ENCODE measurements around the gene MORC4.

The MORC4 gene

DNA sequence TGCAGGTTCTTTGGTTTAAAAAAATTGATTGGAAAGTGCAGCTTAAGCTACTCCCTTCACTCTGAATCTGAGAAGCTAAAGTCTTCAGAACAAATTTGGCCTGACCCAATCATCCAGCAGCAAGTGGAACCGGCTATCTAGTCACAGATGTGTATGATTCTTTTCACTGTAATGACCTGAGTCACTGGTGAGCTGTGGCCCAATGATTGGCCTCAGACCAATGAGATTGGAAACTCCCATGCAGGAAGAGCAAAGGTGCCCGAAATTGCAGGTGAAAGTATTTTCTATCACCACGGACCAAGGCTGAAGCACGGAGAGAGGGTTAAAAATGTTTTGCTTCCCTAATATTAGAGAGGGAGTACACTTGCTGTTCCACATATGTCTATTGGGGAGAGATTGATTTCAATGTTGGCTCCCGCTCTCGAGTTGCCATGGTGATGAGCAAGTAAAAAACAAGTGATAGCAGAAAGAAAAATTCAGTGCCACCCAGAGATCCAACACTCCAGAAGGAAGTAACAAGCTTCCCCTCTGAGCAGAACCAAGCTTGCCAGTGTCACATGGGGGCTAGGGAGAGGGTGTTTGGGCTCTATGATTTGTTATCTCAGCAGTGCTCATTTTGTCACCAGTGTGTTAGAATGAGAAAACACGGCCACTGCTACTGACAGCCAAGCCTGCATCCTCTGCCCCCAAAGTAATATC, 108.1 kb downstream of the MORC4 start:
- Mint-ChIP-seq H3K27me3 (ENCODE audit: low read depth, poor library complexity) (peaks cover 18% of the 10 kb centered on the region), H3K27ac (no peak overlapping the region), H3K36me3 (ENCODE audit: low read depth) (no peaks in the 10 kb centered on the region), H3K4me1 (peaks cover 33% of the 10 kb centered on the region), H3K9me3 (peaks cover 33% of the 10 kb centered on the region), H3K4me3 (no peak overlapping the region)
- TF ChIP-seq, protein P1, sequence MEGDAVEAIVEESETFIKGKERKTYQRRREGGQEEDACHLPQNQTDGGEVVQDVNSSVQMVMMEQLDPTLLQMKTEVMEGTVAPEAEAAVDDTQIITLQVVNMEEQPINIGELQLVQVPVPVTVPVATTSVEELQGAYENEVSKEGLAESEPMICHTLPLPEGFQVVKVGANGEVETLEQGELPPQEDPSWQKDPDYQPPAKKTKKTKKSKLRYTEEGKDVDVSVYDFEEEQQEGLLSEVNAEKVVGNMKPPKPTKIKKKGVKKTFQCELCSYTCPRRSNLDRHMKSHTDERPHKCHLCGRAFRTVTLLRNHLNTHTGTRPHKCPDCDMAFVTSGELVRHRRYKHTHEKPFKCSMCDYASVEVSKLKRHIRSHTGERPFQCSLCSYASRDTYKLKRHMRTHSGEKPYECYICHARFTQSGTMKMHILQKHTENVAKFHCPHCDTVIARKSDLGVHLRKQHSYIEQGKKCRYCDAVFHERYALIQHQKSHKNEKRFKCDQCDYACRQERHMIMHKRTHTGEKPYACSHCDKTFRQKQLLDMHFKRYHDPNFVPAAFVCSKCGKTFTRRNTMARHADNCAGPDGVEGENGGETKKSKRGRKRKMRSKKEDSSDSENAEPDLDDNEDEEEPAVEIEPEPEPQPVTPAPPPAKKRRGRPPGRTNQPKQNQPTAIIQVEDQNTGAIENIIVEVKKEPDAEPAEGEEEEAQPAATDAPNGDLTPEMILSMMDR (IDR thresholded peaks at IDR 0.05) = no peak
- no peak for DNase-seq

Data from nephron progenitor cell (in vitro differentiated cells).